K562 (cell line): ENCODE results near the gene TMEM248. TPM values are rescaled to one million over a fixed set of nuclear protein-coding genes. Genes with fewer than 3 reads are reported as not detected.

ENCODE experiments used
- FOXK2 ChIP-seq, 2 experiments: fragments of 450-650 bp; IDR thresholded peaks in 1 of 2; conservative IDR thresholded peaks in 1 of 2; 2 replicates each; pipeline ENCODE4 v1.6.1; 2016; ENCODE audit warnings: low read depth in 2 of 2, mild to moderate bottlenecking in 1 of 2
- MAFK ChIP-seq: IDR thresholded peaks from 2 replicates; pipeline ENCODE4 v1.6.1; 2011; ENCODE audit warnings: low read length, improper control_type of control experiment
- ZC3H8 ChIP-seq: fragments of 450-650 bp; IDR thresholded peaks from 2 replicates; pipeline ENCODE4 v1.6.1; 2017
- ZNF444 ChIP-seq: fragments of 250-450 bp; sonication (Bioruptor Pico); IDR thresholded peaks from 2 replicates; pipeline ENCODE4 v1.4.0; 2020; ENCODE audit warnings: mild to moderate bottlenecking, moderate library complexity
- ZNF449 ChIP-seq: fragments of 250-450 bp; sonication (Bioruptor Pico); IDR thresholded peaks from 2 replicates; pipeline ENCODE4 v1.8.0; 2022; ENCODE audit warnings: moderate library complexity, mild to moderate bottlenecking, inconsistent platforms
- polyA plus RNA-seq, 8 experiments: library from polyadenylated mRNA; depleted of rRNA in 4 of 8; stranded (reverse) in 5 of 8; unstranded in 3 of 8; fragments of >200 nt; fragmentation: Nextera tagmentation in 2 of 8; fragmentation: Illumina TruSeq in 1 of 8; extraction: Ambion mirVana in 2 of 8; extraction: Trizol in 1 of 8; gene quantifications; 2 replicates each; pipeline versions ENCODE4 v1.2.1 to v1.2.3, GENCODE V29; 2011 to 2014; ENCODE audit warnings: inconsistent platforms in 1 of 8, missing spikeins in 1 of 8
- total RNA-seq, 7 experiments: library from RNA; depleted of rRNA in 6 of 7; stranded (reverse); fragments of >200 nt in 6 of 7; fragmentation: Illumina TruSeq in 2 of 7; extraction: Trizol in 2 of 7; gene quantifications; 2 replicates each; pipeline versions ENCODE4 v1.2.1 to v1.2.3, GENCODE V29; 2011 to 2021; ENCODE audit warnings: low replicate concordance in 1 of 7
- TF ChIP-seq, protein P1 (sequence below): fragments of 250-450 bp; sonication (Bioruptor Pico); IDR thresholded peaks from 2 replicates; pipeline ENCODE4 v1.4.0; 2020

TMEM248 gene
- total and polyA plus RNA-seq, 9 of the 15 experiments (the other 6 are each of a cell fraction or from before 2014, with no cell fraction given) = 6.3 to 132 (median 64.4) TPM

- TF ChIP-seq ZNF449 (CRISPR knock-in tag) (no peak), ZNF444 (CRISPR knock-in tag) (no peak), MAFK (no peak), FOXK2 (conservative IDR thresholded peaks at IDR 0.05 in 1 of 2, IDR thresholded peaks at IDR 0.05 in 1 of 2; ENCODE audit: low read depth in 2 of 2) (no peak), ZC3H8 (no peak)
- TF ChIP-seq, protein P1, sequence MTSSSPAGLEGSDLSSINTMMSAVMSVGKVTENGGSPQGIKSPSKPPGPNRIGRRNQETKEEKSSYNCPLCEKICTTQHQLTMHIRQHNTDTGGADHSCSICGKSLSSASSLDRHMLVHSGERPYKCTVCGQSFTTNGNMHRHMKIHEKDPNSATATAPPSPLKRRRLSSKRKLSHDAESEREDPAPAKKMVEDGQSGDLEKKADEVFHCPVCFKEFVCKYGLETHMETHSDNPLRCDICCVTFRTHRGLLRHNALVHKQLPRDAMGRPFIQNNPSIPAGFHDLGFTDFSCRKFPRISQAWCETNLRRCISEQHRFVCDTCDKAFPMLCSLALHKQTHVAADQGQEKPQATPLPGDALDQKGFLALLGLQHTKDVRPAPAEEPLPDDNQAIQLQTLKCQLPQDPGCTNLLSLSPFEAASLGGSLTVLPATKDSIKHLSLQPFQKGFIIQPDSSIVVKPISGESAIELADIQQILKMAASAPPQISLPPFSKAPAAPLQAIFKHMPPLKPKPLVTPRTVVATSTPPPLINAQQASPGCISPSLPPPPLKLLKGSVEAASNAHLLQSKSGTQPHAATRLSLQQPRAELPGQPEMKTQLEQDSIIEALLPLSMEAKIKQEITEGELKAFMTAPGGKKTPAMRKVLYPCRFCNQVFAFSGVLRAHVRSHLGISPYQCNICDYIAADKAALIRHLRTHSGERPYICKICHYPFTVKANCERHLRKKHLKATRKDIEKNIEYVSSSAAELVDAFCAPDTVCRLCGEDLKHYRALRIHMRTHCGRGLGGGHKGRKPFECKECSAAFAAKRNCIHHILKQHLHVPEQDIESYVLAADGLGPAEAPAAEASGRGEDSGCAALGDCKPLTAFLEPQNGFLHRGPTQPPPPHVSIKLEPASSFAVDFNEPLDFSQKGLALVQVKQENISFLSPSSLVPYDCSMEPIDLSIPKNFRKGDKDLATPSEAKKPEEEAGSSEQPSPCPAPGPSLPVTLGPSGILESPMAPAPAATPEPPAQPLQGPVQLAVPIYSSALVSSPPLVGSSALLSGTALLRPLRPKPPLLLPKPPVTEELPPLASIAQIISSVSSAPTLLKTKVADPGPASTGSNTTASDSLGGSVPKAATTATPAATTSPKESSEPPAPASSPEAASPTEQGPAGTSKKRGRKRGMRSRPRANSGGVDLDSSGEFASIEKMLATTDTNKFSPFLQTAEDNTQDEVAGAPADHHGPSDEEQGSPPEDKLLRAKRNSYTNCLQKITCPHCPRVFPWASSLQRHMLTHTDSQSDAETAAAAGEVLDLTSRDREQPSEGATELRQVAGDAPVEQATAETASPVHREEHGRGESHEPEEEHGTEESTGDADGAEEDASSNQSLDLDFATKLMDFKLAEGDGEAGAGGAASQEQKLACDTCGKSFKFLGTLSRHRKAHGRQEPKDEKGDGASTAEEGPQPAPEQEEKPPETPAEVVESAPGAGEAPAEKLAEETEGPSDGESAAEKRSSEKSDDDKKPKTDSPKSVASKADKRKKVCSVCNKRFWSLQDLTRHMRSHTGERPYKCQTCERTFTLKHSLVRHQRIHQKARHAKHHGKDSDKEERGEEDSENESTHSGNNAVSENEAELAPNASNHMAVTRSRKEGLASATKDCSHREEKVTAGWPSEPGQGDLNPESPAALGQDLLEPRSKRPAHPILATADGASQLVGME (CRISPR knock-in tag) = no peak
Observed at GRCh38 chr7:66896441-66896840, 24.6 kb upstream of the TMEM248 start (continued).
